ENCODE measurements around the gene TDP1. TPM values are rescaled to one million over a fixed set of nuclear protein-coding genes. Genes with fewer than 3 reads are reported as not detected.

Gene TDP1
- total RNA-seq, 2 experiments from 2014 or later, result 65.9 to 75.3 TPM

GRCh38 chr14:90091393-90091792 lies 135.7 kb downstream of the TDP1 start:
- DNase-seq (ENCODE audit: low spot score), result no peak
- Histone ChIP-seq H4K20me1 (ENCODE audit: insufficient read depth, low read length) (no peaks in the 10 kb centered on the region), H3K9me3 (ENCODE audit: low read length) (no peaks in the 10 kb centered on the region), H3K4me2 (ENCODE audit: low read length) (no peak overlapping the region), H2AFZ (ENCODE audit: low read length) (no peak overlapping the region), H3K79me2 (ENCODE audit: insufficient read depth, low read depth, low read length) (no peaks in the 10 kb centered on the region), H3K27ac (ENCODE audit: low read depth, low read length, poor library complexity, severe bottlenecking) (no peak overlapping the region), H3K36me3 (ENCODE audit: insufficient read depth, low read length) (no peaks in the 10 kb centered on the region), H3K9me2 (ENCODE audit: insufficient read depth, low read length) (no peaks in the 10 kb centered on the region), H3K4me3 (ENCODE audit: low read depth, low read length, poor library complexity, severe bottlenecking) (no peak overlapping the region), H3K4me1 (ENCODE audit: insufficient read depth, low read length, poor library complexity, severe bottlenecking) (no peaks in the 10 kb centered on the region)
- POLR2A ChIA-PET, result no interaction called here
- TF ChIP-seq EZH2phosphoT487 (IDR thresholded peaks at IDR 0.05; ENCODE audit: borderline replicate concordance, low read depth, low read length), result no peak
- no peak for TF ChIP-seq CTCF (conservative IDR thresholded peaks at IDR 0.05; ENCODE audit: low read length)
- intact Hi-C loops (cut with micrococcal nuclease; ENCODE audit: unreplicated experiment), result no loop called here
- CTCF ChIA-PET (ENCODE audit: unreplicated experiment), result no interaction called here
- BruUV-seq (replicated peaks), result no TSS peak

GRCh38 chr14:90093942-90094595 lies 138.3 kb downstream of the TDP1 start:
- no peak overlapping the region for H3K4me3 ChIP-seq (ENCODE audit: low read depth, low read length, poor library complexity, severe bottlenecking)
- no peaks in the 10 kb centered on the region for H3K9me2 ChIP-seq (ENCODE audit: insufficient read depth, low read length)
- H3K4me2 ChIP-seq (ENCODE audit: low read length), result no peak overlapping the region
- no TSS peak for BruUV-seq (replicated peaks)
- intact Hi-C loops (cut with micrococcal nuclease; ENCODE audit: unreplicated experiment), result no loop called here
- H2AFZ ChIP-seq (ENCODE audit: low read length), result no peak overlapping the region
- H3K4me1 ChIP-seq (ENCODE audit: insufficient read depth, low read length, poor library complexity, severe bottlenecking), result no peaks in the 10 kb centered on the region
- H3K27ac ChIP-seq (ENCODE audit: low read depth, low read length, poor library complexity, severe bottlenecking), result no peak overlapping the region
- no peaks in the 10 kb centered on the region for H3K9me3 ChIP-seq (ENCODE audit: low read length)
- no peaks in the 10 kb centered on the region for H3K36me3 ChIP-seq (ENCODE audit: insufficient read depth, low read length)
- TF ChIP-seq CTCF (conservative IDR thresholded peaks at IDR 0.05; ENCODE audit: low read length) (no peak), EZH2phosphoT487 (IDR thresholded peaks at IDR 0.05; ENCODE audit: borderline replicate concordance, low read depth, low read length) (no peak)
- ChIA-PET POLR2A (no interaction called here), CTCF (ENCODE audit: unreplicated experiment) (no interaction called here)
- no peaks in the 10 kb centered on the region for H4K20me1 ChIP-seq (ENCODE audit: insufficient read depth, low read length)
- DNase-seq (ENCODE audit: low spot score), result no peak
- no peaks in the 10 kb centered on the region for H3K79me2 ChIP-seq (ENCODE audit: insufficient read depth, low read depth, low read length)

Other genes with a start within 250 kb of the TDP1 start
- 9.3 and 10.7 TPM in 2 replicates for gene EFCAB11, start 1.2 kb upstream of the TDP1 start, total RNA-seq (2014; rRNA removed; shearing (Covaris generic))
- 26.6 and 29.5 TPM in 2 replicates for gene EFCAB11, start 1.2 kb upstream of the TDP1 start, total RNA-seq (2022)
- gene KCNK13, start 106.1 kb downstream of the TDP1 start, total RNA-seq (2014; rRNA removed; shearing (Covaris generic)), result not detected in 2 replicates
- not detected in 2 replicates for gene KCNK13, start 106.1 kb downstream of the TDP1 start, total RNA-seq (2022)